ENCODE measurements around the gene REP15. TPM values are rescaled to one million over a fixed set of nuclear protein-coding genes. Genes with fewer than 3 reads are reported as not detected.

The REP15 gene
- total RNA-seq, 1 donor from 2014 or later, result 4.5 TPM

- intact Hi-C loops (cut with DNase I), result no loop called here
- H3K9me3 ChIP-seq, result no peaks in the 10 kb centered on the region
- no peak overlapping the region for H3K4me3 ChIP-seq
- H3K4me1 ChIP-seq, result no peaks in the 10 kb centered on the region
- H3K27ac ChIP-seq, result no peak overlapping the region
- no peak for TF ChIP-seq CTCF (IDR thresholded peaks at IDR 0.05)
- H3K27me3 ChIP-seq, result no peaks in the 10 kb centered on the region
- peaks cover 44% of the 10 kb centered on the region for H3K36me3 ChIP-seq
- ATAC-seq, result no peak
- DNase-seq, result no peak
Measured at GRCh38 chr12:27696864-27697564, 767 bp downstream of the REP15 start.

- Histone ChIP-seq H3K4me1 (no peaks in the 10 kb centered on the region), H3K36me3 (no peaks in the 10 kb centered on the region), H3K4me3 (no peak overlapping the region), H3K9me3 (no peaks in the 10 kb centered on the region), H3K27me3 (no peaks in the 10 kb centered on the region), H3K27ac (no peak overlapping the region)
- intact Hi-C loops (cut with DNase I), result no loop called here
- no peak for DNase-seq
- TF ChIP-seq CTCF (IDR thresholded peaks at IDR 0.05), result peak; percentile 88
- ATAC-seq, result peak; percentile 97
Measured at GRCh38 chr12:27703720-27704452, 7.6 kb downstream of the REP15 start.

GRCh38 chr12:27705263-27705662 lies 9.0 kb downstream of the REP15 start:
- no peak for ATAC-seq
- TF ChIP-seq CTCF (IDR thresholded peaks at IDR 0.05), result no peak
- DNase-seq, result no peak
- no peaks in the 10 kb centered on the region for H3K9me3 ChIP-seq
- no peak overlapping the region for H3K27ac ChIP-seq
- no peaks in the 10 kb centered on the region for H3K4me1 ChIP-seq
- no peaks in the 10 kb centered on the region for H3K27me3 ChIP-seq
- no peak overlapping the region for H3K4me3 ChIP-seq
- intact Hi-C loops (cut with DNase I), result no loop called here
- H3K36me3 ChIP-seq, result no peaks in the 10 kb centered on the region

- no peak overlapping the region for H3K27ac ChIP-seq
- no peak for TF ChIP-seq CTCF (IDR thresholded peaks at IDR 0.05)
- intact Hi-C loops (cut with DNase I), result no loop called here
Measured at GRCh38 chr12:27707216-27707615, 11.0 kb downstream of the REP15 start.

GRCh38 chr12:27709212-27709931 lies 13.1 kb downstream of the REP15 start:
- Histone ChIP-seq H3K27ac (peak overlapping the region; percentile 92), H3K4me1 (peaks cover 17% of the 10 kb centered on the region), H3K27me3 (no peaks in the 10 kb centered on the region), H3K36me3 (no peaks in the 10 kb centered on the region), H3K9me3 (no peaks in the 10 kb centered on the region), H3K4me3 (peak overlapping the region; percentile 96)
- intact Hi-C loops (cut with DNase I), result no loop called here
- no peak for DNase-seq
- ATAC-seq, result no peak
- TF ChIP-seq CTCF (IDR thresholded peaks at IDR 0.05), result no peak

More at GRCh38 chr12:27707216-27707615, 11.0 kb downstream of the REP15 start:
- no peak overlapping the region for H3K4me3 ChIP-seq
- H3K4me1 ChIP-seq, result peaks cover 10% of the 10 kb centered on the region
- no peak for DNase-seq
- no peak for ATAC-seq
- no peaks in the 10 kb centered on the region for H3K36me3 ChIP-seq
- no peaks in the 10 kb centered on the region for H3K27me3 ChIP-seq
- H3K9me3 ChIP-seq, result no peaks in the 10 kb centered on the region

Data from upper lobe of right lung (tissue), 1 donor.